Measurements from ENCODE around the gene SLC15A4. TPM values are rescaled to one million over a fixed set of nuclear protein-coding genes. Genes with fewer than 3 reads are reported as not detected.
"Not testable (repeated sequence)": the region's sequence is repeated elsewhere in the genome, so short reads cannot be mapped to it uniquely, and the experiment has no call there.

The SLC15A4 gene
- polyA plus RNA-seq, 3 donors, result 5.4 to 46.6 (median 14.8) TPM

GRCh38 chr12:128850400-128850799 is 26.6 kb upstream of the SLC15A4 start:
- Mint-ChIP-seq H3K9me3 (peaks cover 2 to 14% (median 4%) of the 10 kb centered on the region in 7 donors), H3K36me3 (peaks cover 11 to 21% of the 10 kb centered on the region in 2 donors), H3K4me1 (peaks cover 29% of the 10 kb centered on the region), H3K4me3 (no peak overlapping the region), H3K27me3 (ENCODE audit: low read depth in 3 of 3) (peaks cover 4 to 11% (median 7%) of the 10 kb centered on the region in 3 donors), H3K27ac (peak overlapping the region in 1 of 7 donors; percentile 60)
- Histone ChIP-seq H3K4me2 (replicated peaks; ENCODE audit: extremely low read depth, low read length, poor library complexity, severe bottlenecking) (no peak overlapping the region), H3K4me1 (ENCODE audit: control insufficient read depth in 1 of 2, insufficient read depth in 2 of 2, low read length in 2 of 2) (peaks cover 30 to 31% of the 10 kb centered on the region in 2 donors), H3K9me3 (replicated peaks in 1 of 2; ENCODE audit: control insufficient read depth in 1 of 2, insufficient read depth in 1 of 2, low read length in 2 of 2) (no peaks in the 10 kb centered on the region), H4K20me1 (ENCODE audit: insufficient read depth, low read length) (no peaks in the 10 kb centered on the region), H3K9ac (ENCODE audit: insufficient read depth, low read length, poor library complexity, severe bottlenecking) (no peak overlapping the region), H3K36me3 (replicated peaks in 1 of 2; ENCODE audit: control insufficient read depth in 1 of 2, insufficient read depth in 2 of 2, low read length in 2 of 2) (no peaks in the 10 kb centered on the region), H3K79me2 (ENCODE audit: insufficient read depth, low read length) (peaks cover 28% of the 10 kb centered on the region), H3K27me3 (ENCODE audit: control insufficient read depth in 2 of 2, insufficient read depth in 2 of 2, low read length in 2 of 2) (no peaks in the 10 kb centered on the region), H3K4me3 (replicated peaks in 1 of 3; ENCODE audit: low read depth in 2 of 3, low read length in 3 of 3) (no peak overlapping the region), H2AFZ (ENCODE audit: insufficient read depth, low read depth, low read length, poor library complexity, severe bottlenecking) (no peak overlapping the region), H3K27ac (ENCODE audit: low read depth in 1 of 2, low read length in 2 of 2) (no peak overlapping the region)
- DNase-seq, result no peak
- intact Hi-C loops (cut with micrococcal nuclease), result loop anchor here in 1 of 2 donors (5.0 kb wide), 2 partner anchors 33 to 67 kb away; no protein-coding TSS in a partner anchor
- WGBS (ENCODE audit: insufficient coverage), result 100% methylated on average over 1 of the region's 3 CpGs
- no peak for TF ChIP-seq CTCF (IDR thresholded peaks at IDR 0.05)

- peak overlapping the region in 3 of 7 donors; percentile 22 to 66 (median 38) for H3K27ac Mint-ChIP-seq
- H3K4me1 Mint-ChIP-seq, result peaks cover 23% of the 10 kb centered on the region
Measured at GRCh38 chr12:128849806-128850205, 26.0 kb upstream of the SLC15A4 start.

More at GRCh38 chr12:128849806-128850205, 26.0 kb upstream of the SLC15A4 start:
- H4K20me1 ChIP-seq (ENCODE audit: insufficient read depth, low read length); H3K9me3 ChIP-seq (replicated peaks in 1 of 2; ENCODE audit: control insufficient read depth in 1 of 2, insufficient read depth in 1 of 2, low read length in 2 of 2); H3K4me3 ChIP-seq (replicated peaks in 1 of 3; ENCODE audit: low read depth in 2 of 3, low read length in 3 of 3); H3K4me3 Mint-ChIP-seq; H3K4me2 ChIP-seq (replicated peaks; ENCODE audit: extremely low read depth, low read length, poor library complexity, severe bottlenecking); DNase-seq; H3K27ac ChIP-seq (ENCODE audit: low read depth in 1 of 2, low read length in 2 of 2); H3K27me3 ChIP-seq (ENCODE audit: control insufficient read depth in 2 of 2, insufficient read depth in 2 of 2, low read length in 2 of 2); H3K36me3 ChIP-seq (replicated peaks in 1 of 2; ENCODE audit: control insufficient read depth in 1 of 2, insufficient read depth in 2 of 2, low read length in 2 of 2); H3K9ac ChIP-seq (ENCODE audit: insufficient read depth, low read length, poor library complexity, severe bottlenecking); H2AFZ ChIP-seq (ENCODE audit: insufficient read depth, low read depth, low read length, poor library complexity, severe bottlenecking): not testable (repeated sequence)
- Histone ChIP-seq H3K4me1 (ENCODE audit: control insufficient read depth in 1 of 2, insufficient read depth in 2 of 2, low read length in 2 of 2) (peaks cover 24 to 25% of the 10 kb centered on the region in 2 donors), H3K79me2 (ENCODE audit: insufficient read depth, low read length) (peaks cover 22% of the 10 kb centered on the region)
- Mint-ChIP-seq H3K36me3 (peaks cover 11 to 20% of the 10 kb centered on the region in 2 donors), H3K9me3 (peaks cover 2 to 14% (median 4%) of the 10 kb centered on the region in 7 donors), H3K27me3 (ENCODE audit: low read depth in 3 of 3) (peaks cover 4 to 11% (median 7%) of the 10 kb centered on the region in 3 donors)
- 100% methylated on average over 1 of the region's 6 CpGs for WGBS (ENCODE audit: insufficient coverage)
- intact Hi-C loops (cut with micrococcal nuclease), result loop anchor here in 1 of 2 donors (5.0 kb wide), 2 partner anchors 33 to 67 kb away; no protein-coding TSS in a partner anchor

All from CD14-positive monocyte (primary cell).